Epithelial cell of esophagus (primary cell): ENCODE data around the gene CREM.

Experiments
- DNase-seq: peaks from one replicate; pipeline ENCODE4 v3.0.0; 2010; ENCODE audit warnings: low read depth
- H3K4me3 ChIP-seq: 2 replicates; pipeline ENCODE4 v1.5.1; 2011; ENCODE audit warnings: mild to moderate bottlenecking, low read length, control low read depth
- TF ChIP-seq, protein P1 (sequence below): IDR thresholded peaks from 2 replicates; pipeline ENCODE4 v1.5.1; 2011; ENCODE audit warnings: low read depth, mild to moderate bottlenecking, low read length, control low read depth, inconsistent platforms; ENCODE audit not compliant: insufficient read depth; ENCODE audit errors: missing control alignments

The CREM gene

DNA sequence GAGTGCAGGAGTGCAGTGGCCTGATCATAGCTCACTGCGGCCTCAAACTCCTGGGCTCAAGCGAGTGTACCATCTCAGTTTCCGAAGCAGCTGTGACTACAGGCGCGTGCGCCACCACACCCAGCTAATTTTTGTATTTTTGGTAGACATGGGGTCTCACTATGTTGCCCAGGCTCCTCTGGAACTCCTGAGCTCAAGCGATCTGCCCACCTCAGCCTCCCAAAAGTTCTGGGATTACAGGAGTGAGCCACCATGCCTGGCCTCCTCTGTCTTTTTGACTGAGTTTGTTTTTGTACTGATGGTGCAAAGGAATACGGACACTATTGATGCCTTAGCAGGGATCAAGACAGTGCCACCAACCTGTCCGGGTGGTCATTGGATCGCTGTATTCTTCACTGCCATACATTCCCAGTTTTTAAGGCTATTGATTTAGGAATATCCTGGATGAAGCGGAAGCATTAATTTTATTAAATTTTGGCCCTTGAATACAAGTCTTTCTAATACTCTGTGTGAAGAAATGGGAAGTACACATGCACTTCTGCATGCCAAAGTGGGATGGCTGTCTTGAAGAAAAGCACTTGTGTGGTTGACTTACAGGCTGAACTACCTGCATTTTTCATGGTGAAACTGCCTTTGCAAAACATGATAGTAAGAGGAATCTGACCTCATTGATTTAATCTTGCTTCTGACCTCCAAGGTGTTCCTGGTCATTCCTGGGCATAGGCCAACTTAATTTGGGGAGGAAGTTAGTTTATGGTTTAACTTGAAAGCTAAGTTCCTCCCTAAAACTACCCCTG, 34.5 kb upstream of the CREM start:
- DNase-seq, result no peak
- no peak overlapping the region for H3K4me3 ChIP-seq
- TF ChIP-seq, protein P1, sequence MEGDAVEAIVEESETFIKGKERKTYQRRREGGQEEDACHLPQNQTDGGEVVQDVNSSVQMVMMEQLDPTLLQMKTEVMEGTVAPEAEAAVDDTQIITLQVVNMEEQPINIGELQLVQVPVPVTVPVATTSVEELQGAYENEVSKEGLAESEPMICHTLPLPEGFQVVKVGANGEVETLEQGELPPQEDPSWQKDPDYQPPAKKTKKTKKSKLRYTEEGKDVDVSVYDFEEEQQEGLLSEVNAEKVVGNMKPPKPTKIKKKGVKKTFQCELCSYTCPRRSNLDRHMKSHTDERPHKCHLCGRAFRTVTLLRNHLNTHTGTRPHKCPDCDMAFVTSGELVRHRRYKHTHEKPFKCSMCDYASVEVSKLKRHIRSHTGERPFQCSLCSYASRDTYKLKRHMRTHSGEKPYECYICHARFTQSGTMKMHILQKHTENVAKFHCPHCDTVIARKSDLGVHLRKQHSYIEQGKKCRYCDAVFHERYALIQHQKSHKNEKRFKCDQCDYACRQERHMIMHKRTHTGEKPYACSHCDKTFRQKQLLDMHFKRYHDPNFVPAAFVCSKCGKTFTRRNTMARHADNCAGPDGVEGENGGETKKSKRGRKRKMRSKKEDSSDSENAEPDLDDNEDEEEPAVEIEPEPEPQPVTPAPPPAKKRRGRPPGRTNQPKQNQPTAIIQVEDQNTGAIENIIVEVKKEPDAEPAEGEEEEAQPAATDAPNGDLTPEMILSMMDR, result no peak

DNA sequence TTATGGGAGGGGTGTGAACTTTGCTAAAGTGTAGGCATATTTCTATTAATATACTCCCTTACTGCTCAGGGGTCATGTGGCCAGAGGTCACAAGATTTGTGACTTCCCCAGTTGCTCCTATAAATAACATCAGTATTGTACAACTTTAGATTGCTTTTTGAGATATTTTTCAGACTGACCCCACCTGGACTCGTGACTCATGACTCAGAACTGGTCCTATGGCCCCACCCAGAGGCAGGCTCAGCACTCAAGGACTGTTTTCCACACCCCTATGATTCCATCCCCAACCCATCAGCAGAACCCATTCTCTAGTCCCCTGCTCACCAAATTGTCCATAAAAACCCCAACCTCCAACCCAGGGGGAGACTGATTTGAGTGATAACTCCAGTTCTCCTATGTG, 33.8 kb upstream of the CREM start:
- TF ChIP-seq, protein P1, result no peak
- no peak for DNase-seq
- no peak overlapping the region for H3K4me3 ChIP-seq

- no peak for DNase-seq
- TF ChIP-seq, protein P1, result no peak
- H3K4me3 ChIP-seq, result no peak overlapping the region
Observed at GRCh38 chr10:35096312-35096711, 30.3 kb upstream of the CREM start.

DNA sequence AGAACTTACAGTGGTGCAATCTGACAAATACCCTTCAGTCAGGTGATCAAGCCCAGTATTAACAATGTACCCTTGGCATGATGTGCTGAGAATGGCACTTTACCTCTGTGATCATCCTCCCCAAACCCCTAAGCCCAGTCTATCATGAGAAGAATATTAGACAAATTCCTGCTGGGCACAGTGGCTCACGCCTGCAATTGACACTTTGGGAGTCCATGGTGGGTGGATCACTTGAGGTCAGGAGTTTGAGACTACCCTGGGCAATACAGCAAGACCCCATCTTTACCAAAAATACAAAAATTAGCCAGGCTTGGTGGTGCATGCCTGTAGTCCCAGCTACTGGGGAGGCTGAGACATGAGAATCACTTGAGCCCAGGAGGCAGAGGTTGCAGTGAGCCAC, 29.1 kb upstream of the CREM start:
- TF ChIP-seq, protein P1, result no peak
- no peak overlapping the region for H3K4me3 ChIP-seq

GRCh38 chr10:35103882-35104281, 22.8 kb upstream of the CREM start:
- no peak for DNase-seq
- TF ChIP-seq, protein P1, result no peak
- H3K4me3 ChIP-seq, result no peak overlapping the region

More for the DNA sequence above, 29.1 kb upstream of the CREM start:
- no peak for DNase-seq

GRCh38 chr10:35112571-35112970, 14.1 kb upstream of the CREM start:
- TF ChIP-seq, protein P1, result no peak
- H3K4me3 ChIP-seq, result no peak overlapping the region
- DNase-seq, result no peak

- DNase-seq, result no peak
- TF ChIP-seq, protein P1, result no peak
- no peak overlapping the region for H3K4me3 ChIP-seq
Observed at GRCh38 chr10:35119378-35119777, 7.3 kb upstream of the CREM start.
